K562 (cell line): ENCODE measurements around the gene PGP. TPM values are rescaled to one million over a fixed set of nuclear protein-coding genes. Genes with fewer than 3 reads are reported as not detected.
A peak's percentile ranks its signal among the peaks of the same experiment; 100 is the strongest.

ENCODE experiments used
- CHD4 ChIP-seq: fragments of 200-600 bp; sonication (generic); IDR thresholded peaks from 3 replicates; pipeline ENCODE4 v1.6.1; 2012; ENCODE audit warnings: low read depth, mild to moderate bottlenecking, mixed read lengths, low read length, inconsistent platforms; ENCODE audit not compliant: insufficient read depth, insufficient replicate concordance, poor library complexity, severe bottlenecking
- CREB3 ChIP-seq: fragments of 450-650 bp; conservative IDR thresholded peaks from 2 replicates; pipeline ENCODE4 v1.6.1; 2016; ENCODE audit warnings: missing genetic modification characterization, low read depth, mild to moderate bottlenecking, missing compliant biosample characterization, moderate library complexity
- HDAC8 ChIP-seq: fragments of 450-650 bp; IDR thresholded peaks from 2 replicates; pipeline ENCODE4 v1.6.1; 2016; ENCODE audit warnings: mild to moderate bottlenecking, missing genetic modification characterization, moderate library complexity, missing compliant biosample characterization
- KDM1A ChIP-seq, 2 experiments: fragments of 450-650 bp; IDR thresholded peaks; 2 replicates each; pipeline ENCODE4 v1.6.1; 2016; ENCODE audit warnings: mild to moderate bottlenecking in 2 of 2
- MTF1 ChIP-seq: fragments of 250-450 bp; sonication (Bioruptor Pico); IDR thresholded peaks from 2 replicates; pipeline ENCODE4 v1.9.0; 2021; ENCODE audit warnings: moderate library complexity, mild to moderate bottlenecking, inconsistent platforms, borderline replicate concordance
- NFE2 ChIP-seq: IDR thresholded peaks from 2 replicates; pipeline ENCODE4 v1.6.1; 2014; ENCODE audit warnings: antibody characterized with exemption, low read depth
- NUFIP1 ChIP-seq: fragments of 450-650 bp; IDR thresholded peaks from 2 replicates; pipeline ENCODE4 v1.6.1; 2018; ENCODE audit not compliant: partially characterized antibody
- PURB ChIP-seq: sonication (generic); formaldehyde crosslinking; IDR thresholded peaks from 2 replicates; pipeline ENCODE4 v1.9.0; 2021; ENCODE audit warnings: low read depth, mild to moderate bottlenecking, missing genetic modification reagents
- TBP ChIP-seq: optimal IDR thresholded peaks from 2 replicates; pipeline ENCODE3; 2011; ENCODE audit warnings: low read depth, low read length, improper control_type of control experiment
- THAP7 ChIP-seq: fragments of 250-450 bp; sonication (Bioruptor Pico); IDR thresholded peaks from 2 replicates; pipeline ENCODE4 v1.5.0; 2021
- ZBTB1 ChIP-seq: sonication (generic); formaldehyde crosslinking; IDR thresholded peaks from 2 replicates; pipeline ENCODE4 v1.8.1; 2023; ENCODE audit warnings: missing genetic modification reagents, low read depth, mild to moderate bottlenecking, borderline replicate concordance
- ZBTB34 ChIP-seq: fragments of 250-450 bp; sonication (Bioruptor Pico); IDR thresholded peaks from 2 replicates; pipeline ENCODE4 v1.8.0; 2021; ENCODE audit warnings: mild to moderate bottlenecking, moderate library complexity
- ZBTB5 ChIP-seq: fragments of 450-650 bp; IDR thresholded peaks from 2 replicates; pipeline ENCODE4 v1.6.1; 2017; ENCODE audit warnings: antibody characterized with exemption
- ZBTB7A ChIP-seq: IDR thresholded peaks from 2 replicates; pipeline ENCODE4 v1.6.1; 2011; ENCODE audit warnings: low read depth, mild to moderate bottlenecking, low read length, moderate library complexity, borderline replicate concordance; ENCODE audit not compliant: control insufficient read depth
- ZC3H4 ChIP-seq: sonication (generic); formaldehyde crosslinking; IDR thresholded peaks from 2 replicates; pipeline ENCODE4 v1.9.0; 2021; ENCODE audit warnings: missing genetic modification reagents, borderline replicate concordance
- ZNF592 ChIP-seq: fragments of 450-650 bp; IDR thresholded peaks from 2 replicates; pipeline ENCODE4 v1.6.1; 2017; ENCODE audit warnings: antibody characterized with exemption, mild to moderate bottlenecking
- polyA plus RNA-seq, 8 experiments: library from polyadenylated mRNA; depleted of rRNA in 4 of 8; stranded (reverse) in 5 of 8; unstranded in 3 of 8; fragments of >200 nt; fragmentation: Nextera tagmentation in 2 of 8; fragmentation: Illumina TruSeq in 1 of 8; extraction: Ambion mirVana in 2 of 8; extraction: Trizol in 1 of 8; gene quantifications; 2 replicates each; pipeline versions ENCODE4 v1.2.1 to v1.2.3, GENCODE V29; 2011 to 2014; ENCODE audit warnings: inconsistent platforms in 1 of 8, missing spikeins in 1 of 8
- total RNA-seq, 7 experiments: library from RNA; depleted of rRNA in 6 of 7; stranded (reverse); fragments of >200 nt in 6 of 7; fragmentation: Illumina TruSeq in 2 of 7; extraction: Trizol in 2 of 7; gene quantifications; 2 replicates each; pipeline versions ENCODE4 v1.2.1 to v1.2.3, GENCODE V29; 2011 to 2021; ENCODE audit warnings: low replicate concordance in 1 of 7
- TF ChIP-seq, protein P1 (sequence below): fragments of 250-450 bp; sonication (Bioruptor Pico); IDR thresholded peaks from 2 replicates; pipeline ENCODE4 v1.5.1; 2021; ENCODE audit warnings: mild to moderate bottlenecking

The PGP gene
- total and polyA plus RNA-seq, 9 of the 15 experiments (the other 6 are each of a cell fraction or from before 2014, with no cell fraction given), result 1.1 to 57.6 (median 19.6) TPM

GRCh38 chr16:2205967-2206313, 8.7 kb downstream of the PGP start (continued):
- TF ChIP-seq ZNF592, result peak; percentile 84; the same call in 1 of the 2 replicates
- TF ChIP-seq NUFIP1, result no peak
- 0 out of 2 replicates have a peak, but pooled peaks have one; percentile 31 for TF ChIP-seq ZC3H4 (CRISPR knock-in tag)
- 0 out of 2 replicates have a peak, but pooled peaks have one; percentile 14 for TF ChIP-seq HDAC8 (tag)
- no peak for TF ChIP-seq PURB
- no peak for TF ChIP-seq ZBTB7A
- TF ChIP-seq CREB3 (tag), result peak; percentile 73; the same call in 1 of the 2 replicates
- no peak for TF ChIP-seq ZBTB1
- no peak for TF ChIP-seq TBP
- TF ChIP-seq NFE2, result no peak
- TF ChIP-seq ZBTB34 (CRISPR knock-in tag), result no peak
- TF ChIP-seq, protein P1, sequence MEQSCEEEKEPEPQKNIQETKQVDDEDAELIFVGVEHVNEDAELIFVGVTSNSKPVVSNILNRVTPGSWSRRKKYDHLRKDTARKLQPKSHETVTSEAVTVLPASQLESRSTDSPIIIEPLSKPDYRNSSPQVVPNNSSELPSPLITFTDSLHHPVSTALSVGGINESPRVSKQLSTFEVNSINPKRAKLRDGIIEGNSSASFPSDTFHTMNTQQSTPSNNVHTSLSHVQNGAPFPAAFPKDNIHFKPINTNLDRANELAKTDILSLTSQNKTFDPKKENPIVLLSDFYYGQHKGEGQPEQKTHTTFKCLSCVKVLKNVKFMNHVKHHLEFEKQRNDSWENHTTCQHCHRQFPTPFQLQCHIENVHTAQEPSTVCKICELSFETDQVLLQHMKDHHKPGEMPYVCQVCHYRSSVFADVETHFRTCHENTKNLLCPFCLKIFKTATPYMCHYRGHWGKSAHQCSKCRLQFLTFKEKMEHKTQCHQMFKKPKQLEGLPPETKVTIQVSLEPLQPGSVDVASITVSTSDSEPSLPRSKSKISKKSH, result no peak
- no peak for TF ChIP-seq CHD4
- TF ChIP-seq THAP7 (CRISPR knock-in tag), result no peak
- peak in 1 of 2 experiments; percentile 34; a peak in 1 of 4 replicates for TF ChIP-seq KDM1A (IDR thresholded peaks at IDR 0.05)
- no peak for TF ChIP-seq MTF1 (CRISPR knock-in tag)
- TF ChIP-seq ZBTB5, result no peak
